Measurements from ENCODE around the gene DIO3.

DIO3 gene

DNA sequence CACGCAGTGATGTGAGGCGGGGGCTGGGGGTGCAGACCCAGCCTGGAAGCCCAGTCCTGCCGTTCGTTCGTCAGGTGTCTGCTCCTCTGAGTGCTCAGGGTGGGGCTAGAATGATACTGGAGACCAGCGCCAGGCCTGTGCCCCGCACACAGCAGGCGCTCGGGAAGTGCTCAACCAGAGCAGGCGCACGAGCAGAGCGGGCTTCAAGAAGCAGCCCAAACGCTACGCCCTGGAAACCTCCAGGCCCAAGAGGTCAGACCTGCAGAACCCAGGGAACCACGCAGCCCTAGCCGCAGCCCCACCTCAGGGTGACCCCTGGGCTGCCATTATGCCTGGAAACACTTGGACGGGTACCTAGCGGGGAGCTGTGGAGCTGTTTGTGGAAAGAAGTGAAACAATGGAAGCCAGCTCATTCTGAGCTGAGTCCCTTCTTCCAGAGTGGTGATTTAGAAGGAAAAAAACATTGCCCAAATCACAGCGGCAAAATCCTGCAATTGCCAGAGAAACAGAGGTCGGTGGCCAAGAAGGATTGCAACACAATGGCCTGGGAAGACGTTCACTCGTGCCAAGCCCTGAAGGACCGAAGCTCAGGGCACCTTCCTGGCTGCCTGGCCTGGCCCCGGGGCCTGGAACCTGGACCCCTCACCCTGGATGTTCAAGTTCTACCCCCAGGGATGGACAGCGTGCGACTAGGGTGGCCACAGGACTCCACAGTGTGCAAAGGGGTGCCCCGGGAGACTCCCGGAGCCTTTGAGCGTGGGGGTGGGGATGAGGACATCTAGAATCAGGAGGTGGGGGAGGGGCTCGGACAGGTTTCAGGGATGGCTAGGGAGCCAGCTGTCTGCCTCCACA, 40.4 kb upstream of the DIO3 start:
- H3K27me3 ChIP-seq (ENCODE audit: control insufficient read depth, low read length): no peaks in the 10 kb centered on the region
- H3K9me2 ChIP-seq (replicated peaks; ENCODE audit: control insufficient read depth, low read length): no peaks in the 10 kb centered on the region

DNA sequence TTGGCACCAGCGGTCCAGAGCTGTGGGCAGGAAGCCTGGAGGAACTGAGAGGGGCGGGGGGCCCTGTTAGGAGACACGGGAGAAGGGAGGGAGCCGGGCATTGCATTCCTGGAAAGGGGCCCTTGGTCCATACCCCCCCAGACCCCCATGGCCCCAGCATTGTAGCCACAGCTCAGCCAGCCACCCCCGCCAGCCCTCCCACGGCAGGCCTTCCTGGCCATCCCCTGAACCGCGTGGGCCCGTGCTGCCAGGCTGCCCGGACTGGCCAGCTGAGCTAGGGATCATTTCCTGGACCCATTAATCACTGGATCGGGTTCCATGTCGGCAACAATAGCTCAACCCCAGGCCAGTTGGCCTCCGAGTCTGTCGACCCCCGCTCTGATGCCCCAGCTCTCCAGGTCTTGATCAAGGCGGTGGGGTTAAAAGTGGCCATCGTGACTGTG, 39.8 kb upstream of the DIO3 start:
- Histone ChIP-seq H3K9me3 (ENCODE audit: control insufficient read depth, insufficient read depth, low read length) (no peaks in the 10 kb centered on the region), H3K4me2 (ENCODE audit: low read length) (no peak overlapping the region), H3K79me2 (ENCODE audit: control insufficient read depth, low read length) (no peaks in the 10 kb centered on the region), H3K27me3 (ENCODE audit: control insufficient read depth, low read length) (no peaks in the 10 kb centered on the region), H3K4me3 (ENCODE audit: low read length) (no peak overlapping the region), H3K36me3 (ENCODE audit: control insufficient read depth, low read length) (no peaks in the 10 kb centered on the region), H3F3A (ENCODE audit: control insufficient read depth, insufficient read depth) (no peaks in the 10 kb centered on the region), H3K4me1 (ENCODE audit: control insufficient read depth, low read length) (no peaks in the 10 kb centered on the region), H3K27ac (ENCODE audit: low read depth, low read length) (no peak overlapping the region), H4K20me1 (ENCODE audit: control insufficient read depth, insufficient read depth, low read depth, low read length) (no peaks in the 10 kb centered on the region), H3K9me2 (replicated peaks; ENCODE audit: control insufficient read depth, low read length) (no peaks in the 10 kb centered on the region)
- TF ChIP-seq, protein P1, sequence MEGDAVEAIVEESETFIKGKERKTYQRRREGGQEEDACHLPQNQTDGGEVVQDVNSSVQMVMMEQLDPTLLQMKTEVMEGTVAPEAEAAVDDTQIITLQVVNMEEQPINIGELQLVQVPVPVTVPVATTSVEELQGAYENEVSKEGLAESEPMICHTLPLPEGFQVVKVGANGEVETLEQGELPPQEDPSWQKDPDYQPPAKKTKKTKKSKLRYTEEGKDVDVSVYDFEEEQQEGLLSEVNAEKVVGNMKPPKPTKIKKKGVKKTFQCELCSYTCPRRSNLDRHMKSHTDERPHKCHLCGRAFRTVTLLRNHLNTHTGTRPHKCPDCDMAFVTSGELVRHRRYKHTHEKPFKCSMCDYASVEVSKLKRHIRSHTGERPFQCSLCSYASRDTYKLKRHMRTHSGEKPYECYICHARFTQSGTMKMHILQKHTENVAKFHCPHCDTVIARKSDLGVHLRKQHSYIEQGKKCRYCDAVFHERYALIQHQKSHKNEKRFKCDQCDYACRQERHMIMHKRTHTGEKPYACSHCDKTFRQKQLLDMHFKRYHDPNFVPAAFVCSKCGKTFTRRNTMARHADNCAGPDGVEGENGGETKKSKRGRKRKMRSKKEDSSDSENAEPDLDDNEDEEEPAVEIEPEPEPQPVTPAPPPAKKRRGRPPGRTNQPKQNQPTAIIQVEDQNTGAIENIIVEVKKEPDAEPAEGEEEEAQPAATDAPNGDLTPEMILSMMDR (IDR thresholded peaks at IDR 0.05; ENCODE audit: low read depth, low read length, poor library complexity, severe bottlenecking): no peak
- no peak for TF ChIP-seq EZH2phosphoT487 (IDR thresholded peaks at IDR 0.05; ENCODE audit: borderline replicate concordance, low read length)

More for the DNA sequence above, 40.4 kb upstream of the DIO3 start:
- H3K4me1 ChIP-seq (ENCODE audit: control insufficient read depth, low read length): no peaks in the 10 kb centered on the region
- no peaks in the 10 kb centered on the region for H3F3A ChIP-seq (ENCODE audit: control insufficient read depth, insufficient read depth)
- H3K4me3 ChIP-seq (ENCODE audit: low read length): no peak overlapping the region
- TF ChIP-seq, protein P1 (IDR thresholded peaks at IDR 0.05; ENCODE audit: low read depth, low read length, poor library complexity, severe bottlenecking): no peak
- TF ChIP-seq EZH2phosphoT487 (IDR thresholded peaks at IDR 0.05; ENCODE audit: borderline replicate concordance, low read length): no peak
- H3K4me2 ChIP-seq (ENCODE audit: low read length): no peak overlapping the region
- no peaks in the 10 kb centered on the region for H3K9me3 ChIP-seq (ENCODE audit: control insufficient read depth, insufficient read depth, low read length)
- H4K20me1 ChIP-seq (ENCODE audit: control insufficient read depth, insufficient read depth, low read depth, low read length): no peaks in the 10 kb centered on the region
- no peaks in the 10 kb centered on the region for H3K79me2 ChIP-seq (ENCODE audit: control insufficient read depth, low read length)
- no peaks in the 10 kb centered on the region for H3K36me3 ChIP-seq (ENCODE audit: control insufficient read depth, low read length)
- no peak overlapping the region for H3K27ac ChIP-seq (ENCODE audit: low read depth, low read length)

DNA sequence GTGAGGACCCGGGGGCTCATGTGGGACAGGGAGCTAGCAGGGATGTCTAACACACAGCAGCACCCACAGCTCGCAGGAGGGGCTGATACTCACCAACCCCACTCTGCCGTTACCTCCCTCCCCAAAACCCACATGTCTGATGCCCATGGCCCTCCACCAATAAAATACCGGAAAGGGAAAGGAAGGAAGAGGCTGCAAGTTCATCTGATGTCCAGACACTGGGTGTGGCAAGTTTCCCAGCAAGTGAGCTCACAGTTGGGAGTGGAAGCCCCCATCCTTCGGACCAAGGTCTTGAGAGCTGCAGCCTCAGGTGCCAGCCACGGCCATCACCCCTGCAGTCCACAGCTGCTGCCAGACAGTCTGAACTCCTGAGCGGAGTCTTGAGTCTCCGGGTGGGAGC, 39.3 kb upstream of the DIO3 start:
- H3K9me3 ChIP-seq (ENCODE audit: control insufficient read depth, insufficient read depth, low read length): no peaks in the 10 kb centered on the region
- no peaks in the 10 kb centered on the region for H3K36me3 ChIP-seq (ENCODE audit: control insufficient read depth, low read length)
- H3F3A ChIP-seq (ENCODE audit: control insufficient read depth, insufficient read depth): no peaks in the 10 kb centered on the region
- no peaks in the 10 kb centered on the region for H3K9me2 ChIP-seq (replicated peaks; ENCODE audit: control insufficient read depth, low read length)
- TF ChIP-seq EZH2phosphoT487 (IDR thresholded peaks at IDR 0.05; ENCODE audit: borderline replicate concordance, low read length): no peak
- TF ChIP-seq, protein P1 (IDR thresholded peaks at IDR 0.05; ENCODE audit: low read depth, low read length, poor library complexity, severe bottlenecking): no peak
- H3K4me3 ChIP-seq (ENCODE audit: low read length): no peak overlapping the region
- no peaks in the 10 kb centered on the region for H3K27me3 ChIP-seq (ENCODE audit: control insufficient read depth, low read length)
- no peaks in the 10 kb centered on the region for H3K4me1 ChIP-seq (ENCODE audit: control insufficient read depth, low read length)
- H3K79me2 ChIP-seq (ENCODE audit: control insufficient read depth, low read length): no peaks in the 10 kb centered on the region
- H3K27ac ChIP-seq (ENCODE audit: low read depth, low read length): no peak overlapping the region
- no peak overlapping the region for H3K4me2 ChIP-seq (ENCODE audit: low read length)
- H4K20me1 ChIP-seq (ENCODE audit: control insufficient read depth, insufficient read depth, low read depth, low read length): no peaks in the 10 kb centered on the region
